ENCODE data around the gene COL4A6. TPM values are rescaled to one million over a fixed set of nuclear protein-coding genes. Genes with fewer than 3 reads are reported as not detected.

The COL4A6 gene
- total RNA-seq, 1 donor from 2014 or later, result 21.1 TPM

DNA sequence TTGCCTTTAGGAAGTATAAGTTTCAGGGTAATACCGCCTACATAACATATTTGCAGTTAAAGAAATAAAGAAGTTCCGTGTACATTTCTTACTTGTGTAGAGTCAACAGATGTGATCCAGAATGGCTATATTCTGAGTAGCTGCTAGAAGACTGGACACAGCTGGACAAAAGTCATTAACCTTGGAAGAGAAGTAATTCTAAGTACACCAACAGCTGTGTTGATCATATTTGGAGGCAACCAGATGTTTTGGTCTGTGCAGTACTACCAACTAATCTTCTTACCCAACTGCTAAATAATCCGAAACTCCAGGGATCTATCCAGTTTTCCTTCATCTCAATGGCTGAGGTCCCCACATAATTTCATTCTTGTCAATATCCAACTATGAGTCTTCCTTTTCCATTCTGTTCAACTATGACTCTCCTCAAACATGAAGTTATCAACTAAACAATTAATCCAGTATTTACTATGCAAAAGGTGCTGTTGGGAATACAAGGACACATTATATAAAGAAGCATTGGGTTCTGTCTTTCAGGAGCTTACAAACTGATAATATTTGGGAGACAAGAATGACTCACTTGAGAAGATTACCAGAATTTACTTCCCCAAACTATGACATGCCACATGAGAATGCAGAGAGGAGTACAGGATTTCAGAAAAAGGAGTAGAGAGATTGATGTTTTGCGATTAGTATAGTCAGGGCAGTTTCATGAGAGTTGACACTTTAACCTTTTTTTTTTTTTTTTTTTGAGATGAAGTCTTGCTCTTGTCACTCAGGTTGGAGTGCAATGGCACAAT, 78.2 kb downstream of the COL4A6 start:
- TF ChIP-seq CTCF (IDR thresholded peaks at IDR 0.05; ENCODE audit: insufficient read depth, low read length, severe bottlenecking), result no peak
- Histone ChIP-seq H3K4me3 (ENCODE audit: low read depth, low read length) (no peak overlapping the region), H3K27me3 (ENCODE audit: control insufficient read depth, insufficient read depth, low read length) (no peaks in the 10 kb centered on the region), H3K36me3 (ENCODE audit: control insufficient read depth, insufficient read depth, low read length) (no peaks in the 10 kb centered on the region)
- no peak for DNase-seq (ENCODE audit: low read depth)
- no peak for FAIRE-seq

DNA sequence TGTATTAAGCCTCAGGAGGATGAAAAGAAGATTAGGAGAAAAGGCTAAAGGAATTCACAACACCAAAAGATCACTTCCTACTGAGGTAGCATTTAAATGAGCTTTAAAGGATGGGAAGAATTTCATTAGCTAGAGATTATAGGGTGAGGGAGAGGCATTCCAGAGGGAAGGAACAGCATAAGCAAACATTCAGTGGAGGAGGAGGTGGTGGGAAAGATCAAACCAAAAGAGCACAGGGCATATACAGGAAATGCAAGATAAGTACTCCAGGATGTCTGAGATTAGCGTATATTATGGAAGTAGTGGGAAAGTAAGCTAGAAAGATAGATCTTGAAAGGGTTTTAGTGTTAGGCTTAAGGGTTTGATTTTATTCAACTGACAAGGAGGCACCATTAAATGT, 84.8 kb downstream of the COL4A6 start:
- Histone ChIP-seq H3K36me3 (ENCODE audit: control insufficient read depth, insufficient read depth, low read length) (no peaks in the 10 kb centered on the region), H3K27me3 (ENCODE audit: control insufficient read depth, insufficient read depth, low read length) (no peaks in the 10 kb centered on the region), H3K4me3 (ENCODE audit: low read depth, low read length) (no peak overlapping the region)
- TF ChIP-seq CTCF (IDR thresholded peaks at IDR 0.05; ENCODE audit: insufficient read depth, low read length, severe bottlenecking), result no peak
- FAIRE-seq, result no peak
- no peak for DNase-seq (ENCODE audit: low read depth)

DNA sequence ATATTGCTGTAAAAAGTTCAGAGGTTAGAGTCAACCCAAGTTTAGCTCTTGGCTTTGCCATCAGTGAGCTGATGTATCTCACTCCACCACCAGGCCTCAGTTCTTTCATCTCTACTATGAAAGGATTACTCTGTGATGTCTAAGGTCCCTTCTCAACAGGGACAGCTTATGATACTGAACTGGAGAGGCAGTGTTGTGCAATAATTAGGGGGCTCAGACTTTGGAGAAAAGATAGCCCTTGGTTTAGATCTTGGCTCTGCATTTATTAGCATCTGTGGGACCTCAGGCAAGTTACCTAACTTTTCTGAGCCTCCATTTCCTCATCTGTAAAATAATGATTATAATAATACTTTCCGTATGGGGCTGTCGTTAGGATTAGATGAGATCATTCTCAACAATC, 89.0 kb downstream of the COL4A6 start:
- TF ChIP-seq CTCF (IDR thresholded peaks at IDR 0.05; ENCODE audit: insufficient read depth, low read length, severe bottlenecking), result no peak
- no peaks in the 10 kb centered on the region for H3K36me3 ChIP-seq (ENCODE audit: control insufficient read depth, insufficient read depth, low read length)
- FAIRE-seq (no peak), DNase-seq (ENCODE audit: low read depth) (no peak)
- H3K27me3 ChIP-seq (ENCODE audit: control insufficient read depth, insufficient read depth, low read length), result no peaks in the 10 kb centered on the region
- H3K4me3 ChIP-seq (ENCODE audit: low read depth, low read length), result no peak overlapping the region

DNA sequence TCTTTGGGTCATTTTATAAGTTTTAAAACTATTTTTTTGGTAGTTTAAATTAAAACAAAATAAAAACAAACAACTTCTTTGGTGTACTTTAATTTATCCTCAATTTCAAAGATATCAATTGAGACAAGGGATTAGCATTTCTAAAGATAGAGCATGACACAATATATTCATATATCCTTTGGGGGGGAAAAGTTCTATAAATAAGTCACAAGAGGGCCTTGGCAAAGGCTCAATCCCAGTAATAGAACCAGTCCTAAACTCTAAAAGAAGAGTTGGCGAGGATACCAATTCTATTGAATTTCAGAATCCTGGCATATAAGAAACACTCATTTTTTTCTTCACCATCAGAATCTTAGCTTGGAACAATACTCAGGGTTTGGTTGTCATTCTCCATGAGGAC, 89.7 kb downstream of the COL4A6 start:
- TF ChIP-seq CTCF (IDR thresholded peaks at IDR 0.05; ENCODE audit: insufficient read depth, low read length, severe bottlenecking), result no peak
- no peak for DNase-seq (ENCODE audit: low read depth)
- H3K27me3 ChIP-seq (ENCODE audit: control insufficient read depth, insufficient read depth, low read length), result no peaks in the 10 kb centered on the region
- H3K4me3 ChIP-seq (ENCODE audit: low read depth, low read length), result no peak overlapping the region
- no peak for FAIRE-seq
- no peaks in the 10 kb centered on the region for H3K36me3 ChIP-seq (ENCODE audit: control insufficient read depth, insufficient read depth, low read length)

DNA sequence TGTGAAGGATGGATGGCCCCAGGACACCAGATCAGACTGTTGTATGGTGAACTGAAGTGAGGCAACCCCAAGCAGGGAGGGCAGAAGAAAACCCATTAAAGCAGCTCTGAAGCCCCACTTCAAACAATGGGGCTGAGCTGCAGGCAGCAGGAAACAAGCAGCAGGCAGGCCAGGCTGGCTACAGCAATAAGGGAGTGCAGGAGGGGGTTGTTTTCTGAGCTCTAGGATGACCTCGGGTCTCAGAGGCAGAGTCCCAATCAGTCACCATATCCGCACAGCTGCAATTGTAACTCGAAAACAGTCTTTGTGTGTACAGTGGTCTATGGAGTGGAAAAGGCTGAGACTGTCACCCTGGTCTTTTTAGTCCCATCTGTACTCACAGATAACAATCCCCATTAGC, 90.4 kb downstream of the COL4A6 start:
- no peaks in the 10 kb centered on the region for H3K36me3 ChIP-seq (ENCODE audit: control insufficient read depth, insufficient read depth, low read length)
- no peaks in the 10 kb centered on the region for H3K27me3 ChIP-seq (ENCODE audit: control insufficient read depth, insufficient read depth, low read length)
- no peak for DNase-seq (ENCODE audit: low read depth)
- no peak for TF ChIP-seq CTCF (IDR thresholded peaks at IDR 0.05; ENCODE audit: insufficient read depth, low read length, severe bottlenecking)
- H3K4me3 ChIP-seq (ENCODE audit: low read depth, low read length), result no peak overlapping the region
- no peak for FAIRE-seq

- Histone ChIP-seq H3K4me3 (ENCODE audit: low read depth, low read length) (no peak overlapping the region), H3K36me3 (ENCODE audit: control insufficient read depth, insufficient read depth, low read length) (no peaks in the 10 kb centered on the region), H3K27me3 (ENCODE audit: control insufficient read depth, insufficient read depth, low read length) (no peaks in the 10 kb centered on the region)
- DNase-seq (ENCODE audit: low read depth) (no peak), FAIRE-seq (no peak)
- TF ChIP-seq CTCF (IDR thresholded peaks at IDR 0.05; ENCODE audit: insufficient read depth, low read length, severe bottlenecking), result no peak
Observed at GRCh38 chrX:108344216-108344615, 94.0 kb downstream of the COL4A6 start.
